Measurements from ENCODE around the gene SLC7A4. TPM values are rescaled to one million over a fixed set of nuclear protein-coding genes. Genes with fewer than 3 reads are reported as not detected.

The SLC7A4 gene
- total and polyA plus RNA-seq, 10 of the 15 experiments (the other 5 are each of a cell fraction or from before 2014, with no cell fraction given), result 0.06 to 0.25 (median 0.14) TPM; not detected in 6

DNA sequence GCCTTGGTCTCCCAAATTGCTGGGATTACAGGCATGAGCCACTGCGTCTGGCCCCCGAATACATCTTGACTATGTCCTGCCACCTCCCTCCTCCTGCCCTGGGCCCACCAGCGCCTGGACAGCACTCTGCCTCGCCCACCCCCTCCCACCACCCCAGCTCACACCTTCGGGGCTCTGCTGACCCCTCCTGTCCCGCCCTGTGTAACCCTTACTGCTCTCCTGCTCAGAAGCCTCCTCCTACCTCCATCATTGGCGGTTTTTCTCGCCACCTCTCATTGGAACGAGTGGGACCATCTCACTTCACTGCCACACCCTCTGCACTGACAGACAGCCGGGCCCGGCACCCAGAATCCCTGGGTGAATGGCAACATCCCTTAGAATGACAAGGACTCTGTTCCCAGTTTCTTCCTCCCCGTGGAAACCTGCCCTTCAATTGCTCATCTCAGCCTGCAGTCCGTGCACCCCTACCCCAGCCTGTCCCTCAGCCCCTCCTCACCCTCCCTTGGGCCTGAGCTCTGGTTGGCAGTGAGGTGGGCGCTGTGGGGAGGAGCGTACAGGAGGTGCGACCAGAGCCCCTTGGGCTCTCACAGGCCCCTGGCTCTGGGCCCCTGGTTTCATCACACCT lies 45.6 kb upstream of the SLC7A4 start:
- no TSS peak for BruUV-seq (replicated peaks)
- H3K27ac ChIP-seq (ENCODE audit: control insufficient read depth, insufficient read depth), result no peak overlapping the region
- RAD21 ChIA-PET (ENCODE audit: unreplicated experiment), result no interaction called here
- SMC1A ChIA-PET (ENCODE audit: uncharacterized antibody, unreplicated experiment), result no interaction called here
- H3K9me3 ChIP-seq (replicated peaks; ENCODE audit: control insufficient read depth, insufficient read depth, low read length), result no peaks in the 10 kb centered on the region
- ATAC-seq (no peak), DNase-seq (ENCODE audit: low read depth, low spot score) (no peak), FAIRE-seq (no peak)
- H3K79me2 ChIP-seq (ENCODE audit: control insufficient read depth, insufficient read depth, low read length), result no peaks in the 10 kb centered on the region
- no peaks in the 10 kb centered on the region for H3K4me1 ChIP-seq (ENCODE audit: control insufficient read depth, insufficient read depth, low read length)
- H3K9ac ChIP-seq (ENCODE audit: control insufficient read depth, insufficient read depth, low read length), result no peak overlapping the region
- H4K20me1 ChIP-seq (ENCODE audit: control insufficient read depth, insufficient read depth), result no peaks in the 10 kb centered on the region
- H2AFZ ChIP-seq (ENCODE audit: control insufficient read depth, low read depth, low read length), result no peak overlapping the region
- in situ Hi-C loops (cut with MboI) (no loop called here), intact Hi-C loops (cut with micrococcal nuclease; ENCODE audit: unreplicated experiment) (no loop called here)
- POLR2A ChIA-PET, result no interaction called here
- TF ChIP-seq BMI1 (IDR thresholded peaks at IDR 0.05; ENCODE audit: borderline replicate concordance) (no peak), RBBP5 (conservative IDR thresholded peaks at IDR 0.05) (no peak), WRNIP1 (IDR thresholded peaks at IDR 0.05; ENCODE audit: borderline replicate concordance, low read depth, low read length) (no peak), TAF1 (IDR thresholded peaks at IDR 0.05; ENCODE audit: borderline replicate concordance, low read depth, low read length) (no peak), RUNX3 (IDR thresholded peaks at IDR 0.05; ENCODE audit: low read length) (no peak), RFX5 (IDR thresholded peaks at IDR 0.05; ENCODE audit: low read depth, low read length) (no peak), SMARCA5 (IDR thresholded peaks at IDR 0.05) (no peak), RAD21 (IDR thresholded peaks at IDR 0.05; ENCODE audit: insufficient read depth, low read depth, low read length) (no peak), YBX1 (IDR thresholded peaks at IDR 0.05) (no peak)
- TF ChIP-seq, protein P1, sequence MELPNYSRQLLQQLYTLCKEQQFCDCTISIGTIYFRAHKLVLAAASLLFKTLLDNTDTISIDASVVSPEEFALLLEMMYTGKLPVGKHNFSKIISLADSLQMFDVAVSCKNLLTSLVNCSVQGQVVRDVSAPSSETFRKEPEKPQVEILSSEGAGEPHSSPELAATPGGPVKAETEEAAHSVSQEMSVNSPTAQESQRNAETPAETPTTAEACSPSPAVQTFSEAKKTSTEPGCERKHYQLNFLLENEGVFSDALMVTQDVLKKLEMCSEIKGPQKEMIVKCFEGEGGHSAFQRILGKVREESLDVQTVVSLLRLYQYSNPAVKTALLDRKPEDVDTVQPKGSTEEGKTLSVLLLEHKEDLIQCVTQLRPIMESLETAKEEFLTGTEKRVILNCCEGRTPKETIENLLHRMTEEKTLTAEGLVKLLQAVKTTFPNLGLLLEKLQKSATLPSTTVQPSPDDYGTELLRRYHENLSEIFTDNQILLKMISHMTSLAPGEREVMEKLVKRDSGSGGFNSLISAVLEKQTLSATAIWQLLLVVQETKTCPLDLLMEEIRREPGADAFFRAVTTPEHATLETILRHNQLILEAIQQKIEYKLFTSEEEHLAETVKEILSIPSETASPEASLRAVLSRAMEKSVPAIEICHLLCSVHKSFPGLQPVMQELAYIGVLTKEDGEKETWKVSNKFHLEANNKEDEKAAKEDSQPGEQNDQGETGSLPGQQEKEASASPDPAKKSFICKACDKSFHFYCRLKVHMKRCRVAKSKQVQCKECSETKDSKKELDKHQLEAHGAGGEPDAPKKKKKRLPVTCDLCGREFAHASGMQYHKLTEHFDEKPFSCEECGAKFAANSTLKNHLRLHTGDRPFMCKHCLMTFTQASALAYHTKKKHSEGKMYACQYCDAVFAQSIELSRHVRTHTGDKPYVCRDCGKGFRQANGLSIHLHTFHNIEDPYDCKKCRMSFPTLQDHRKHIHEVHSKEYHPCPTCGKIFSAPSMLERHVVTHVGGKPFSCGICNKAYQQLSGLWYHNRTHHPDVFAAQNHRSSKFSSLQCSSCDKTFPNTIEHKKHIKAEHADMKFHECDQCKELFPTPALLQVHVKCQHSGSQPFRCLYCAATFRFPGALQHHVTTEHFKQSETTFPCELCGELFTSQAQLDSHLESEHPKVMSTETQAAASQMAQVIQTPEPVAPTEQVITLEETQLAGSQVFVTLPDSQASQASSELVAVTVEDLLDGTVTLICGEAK (IDR thresholded peaks at IDR 0.05; ENCODE audit: borderline replicate concordance), result no peak
- no peaks in the 10 kb centered on the region for H3K36me3 ChIP-seq (ENCODE audit: control insufficient read depth in 2 of 2, insufficient read depth in 2 of 2, low read length in 1 of 2)
- no peak overlapping the region for H3K4me3 ChIP-seq
- WGBS (ENCODE audit: insufficient coverage, insufficient replicate concordance, low lambda C conversion rate, missing lambda C conversion rate), result 5% methylated on average over 10 of the region's 16 CpGs
- no peak overlapping the region for H3K4me2 ChIP-seq (ENCODE audit: control insufficient read depth, insufficient read depth)
- CTCF ChIA-PET, result no interaction called here
- no peaks in the 10 kb centered on the region; a peak in 2 of 4 replicates for H3K27me3 ChIP-seq (replicated peaks in 1 of 2; ENCODE audit: control insufficient read depth in 2 of 2, insufficient read depth in 2 of 2, low read length in 1 of 2)

Data from GM12878 (cell line).